TTC549 (cell line): Measurements from ENCODE around the gene ZNF79.
"Not testable (repeated sequence)": the region's sequence is repeated elsewhere in the genome, so short reads cannot be mapped to it uniquely, and the experiment has no call there.

Source experiments
- FAIRE-seq: peaks from 2 replicates; lab custom pipeline; 2012; peaks lifted over from hg19 to GRCh38; lab: Jason Lieb, UNC

Gene ZNF79

DNA sequence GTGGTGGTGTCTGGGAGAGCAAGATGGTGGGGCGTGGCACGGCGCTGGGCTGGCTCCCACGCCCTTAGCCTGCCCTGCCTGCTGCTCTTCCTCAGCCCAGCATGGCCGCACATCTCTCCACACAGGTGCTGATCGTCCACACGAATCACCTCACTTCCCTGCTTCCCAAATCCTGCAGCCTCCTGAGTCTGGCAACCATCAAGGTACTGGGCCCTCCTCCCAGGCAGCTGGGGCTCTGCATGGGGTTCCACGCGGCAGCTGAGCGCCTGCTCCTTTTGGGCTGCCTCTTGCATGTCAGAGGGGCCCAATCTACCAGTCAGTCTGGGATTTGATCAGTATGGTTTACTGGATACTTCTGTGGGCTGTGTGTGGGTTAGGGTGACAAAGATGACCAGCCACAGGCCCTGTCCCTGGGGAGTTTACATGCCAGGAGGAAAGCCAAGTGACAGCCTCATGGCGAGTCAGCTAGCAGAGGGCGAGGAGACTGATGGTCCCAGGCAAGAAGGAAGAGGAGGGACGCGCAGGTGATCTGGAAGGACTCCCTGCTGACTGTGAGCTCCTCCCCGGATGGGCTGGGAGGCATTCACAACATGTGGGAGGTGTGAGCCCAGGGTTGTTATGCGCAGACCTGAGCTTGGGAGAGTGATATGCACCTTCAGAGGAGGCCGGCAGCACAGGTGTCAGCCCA lies 33.2 kb downstream of the ZNF79 start:
- no peak for FAIRE-seq

DNA sequence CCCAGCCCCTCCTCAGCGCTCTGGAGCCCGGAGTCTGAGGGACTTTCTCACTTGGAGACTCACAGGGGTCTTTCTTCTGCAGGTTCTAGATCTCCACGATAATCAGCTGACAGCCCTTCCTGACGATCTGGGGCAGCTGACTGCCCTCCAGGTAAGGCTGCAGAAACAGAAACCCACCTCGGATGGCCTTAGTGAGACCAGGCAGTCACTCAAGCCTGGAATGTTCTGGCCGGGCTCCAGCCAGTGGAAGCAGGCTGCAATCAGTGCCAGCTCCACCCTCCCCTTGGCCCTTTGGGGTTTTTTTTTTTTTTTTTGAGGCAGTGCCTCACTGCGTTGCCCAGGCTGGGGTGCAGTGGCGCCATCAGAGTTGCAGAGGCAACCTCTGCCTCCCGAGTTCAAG lies 34.7 kb downstream of the ZNF79 start:
- FAIRE-seq: no peak

DNA sequence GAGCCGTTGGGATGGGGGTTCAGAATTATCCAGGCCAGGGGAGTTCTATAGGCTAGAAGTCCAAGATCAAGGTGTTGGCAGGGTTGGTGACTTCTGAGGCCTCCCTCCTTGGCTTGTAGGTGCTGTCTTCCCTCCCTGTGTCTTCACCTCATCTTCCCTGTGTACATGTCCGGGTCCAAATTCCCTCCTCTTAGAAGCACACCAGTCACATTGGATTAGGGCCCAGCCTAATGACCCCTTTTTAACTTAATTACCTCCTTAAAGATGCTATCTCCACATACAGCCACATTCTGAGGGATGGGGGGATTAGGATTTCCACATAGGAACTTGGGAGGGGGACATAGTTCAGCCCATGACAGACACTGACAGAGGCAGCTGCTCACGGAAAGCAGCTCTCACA lies 39.2 kb downstream of the ZNF79 start:
- FAIRE-seq: no peak

DNA sequence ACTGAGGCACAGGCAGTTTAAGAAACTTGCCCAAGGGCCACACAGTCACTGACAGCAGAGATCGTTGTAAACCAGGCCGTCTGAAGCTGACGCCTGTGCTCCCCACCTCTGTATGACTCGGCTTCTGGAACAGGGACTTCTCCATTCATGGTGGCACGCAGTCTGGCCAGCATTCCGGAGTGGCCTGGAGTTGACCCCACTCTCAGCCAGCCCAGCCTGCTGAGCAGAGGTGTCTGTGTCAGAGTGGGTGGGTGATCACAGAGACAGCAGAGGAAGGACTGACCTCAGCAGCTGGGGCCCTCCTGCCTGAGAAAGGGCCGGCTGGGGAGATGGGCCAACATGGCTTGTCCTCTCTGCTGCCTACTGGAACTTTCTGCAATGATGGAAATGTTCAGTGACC lies 39.7 kb downstream of the ZNF79 start:
- no peak for FAIRE-seq

DNA sequence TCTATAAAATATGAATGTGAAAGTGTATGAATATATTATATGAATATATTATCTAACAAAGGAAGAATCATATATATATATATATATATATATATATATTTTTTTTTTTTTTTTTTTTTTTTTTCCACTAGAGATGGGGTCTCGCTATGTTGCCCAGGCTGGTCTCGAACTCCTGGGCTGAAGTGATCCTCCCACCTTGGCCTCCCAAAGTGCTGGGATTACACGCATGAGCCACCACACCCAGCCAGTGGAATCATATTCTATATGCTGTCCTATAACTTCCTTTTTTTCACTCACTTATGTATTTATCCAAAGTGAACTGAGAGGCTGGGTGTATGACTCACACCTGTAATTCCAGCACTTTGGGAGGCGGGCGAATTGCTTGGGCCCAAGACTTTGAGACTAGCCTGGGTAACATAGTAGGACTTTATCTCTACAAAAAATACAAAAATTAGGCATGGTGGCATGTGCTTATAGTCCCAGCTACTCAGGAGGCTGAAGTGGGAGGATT lies 42.3 kb downstream of the ZNF79 start:
- FAIRE-seq: not testable (repeated sequence)

DNA sequence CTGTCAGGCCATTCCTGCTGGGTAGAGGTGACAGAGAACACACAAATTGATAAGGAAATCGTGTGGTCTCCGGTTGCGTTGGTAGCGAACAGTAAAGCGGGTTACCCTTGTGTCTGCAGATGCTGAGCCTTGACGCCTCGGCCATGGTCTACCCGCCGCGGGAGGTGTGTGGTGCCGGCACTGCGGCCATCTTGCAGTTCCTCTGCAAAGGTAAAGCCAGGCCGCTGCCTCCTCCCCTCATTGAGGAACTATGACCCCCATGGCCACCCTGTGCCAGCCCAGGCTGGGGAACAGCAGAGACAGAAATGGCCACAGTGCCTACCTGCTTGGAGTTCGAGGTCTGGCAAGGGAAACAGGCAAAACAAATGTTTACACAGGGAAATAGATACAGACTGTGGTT lies 43.4 kb downstream of the ZNF79 start:
- no peak for FAIRE-seq

DNA sequence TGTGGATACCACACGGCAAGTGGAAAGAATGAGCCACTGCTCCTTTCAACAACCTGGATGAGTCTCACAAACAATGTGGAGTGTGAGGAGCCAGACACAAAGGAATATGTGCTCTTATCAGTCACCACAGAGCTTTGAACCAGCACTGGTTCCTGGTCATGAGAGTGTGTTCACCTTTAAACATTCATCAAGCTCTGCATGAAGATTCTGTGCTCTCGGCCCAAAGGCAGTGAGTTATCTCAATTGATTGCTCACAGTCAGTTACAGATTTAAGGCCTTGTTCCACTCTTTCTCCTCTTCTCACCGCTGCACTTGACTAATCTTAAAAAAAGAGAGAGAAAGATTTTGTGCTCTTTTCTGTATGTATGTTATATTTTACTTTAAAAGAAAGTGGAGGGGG lies 46.5 kb downstream of the ZNF79 start:
- no peak for FAIRE-seq

DNA sequence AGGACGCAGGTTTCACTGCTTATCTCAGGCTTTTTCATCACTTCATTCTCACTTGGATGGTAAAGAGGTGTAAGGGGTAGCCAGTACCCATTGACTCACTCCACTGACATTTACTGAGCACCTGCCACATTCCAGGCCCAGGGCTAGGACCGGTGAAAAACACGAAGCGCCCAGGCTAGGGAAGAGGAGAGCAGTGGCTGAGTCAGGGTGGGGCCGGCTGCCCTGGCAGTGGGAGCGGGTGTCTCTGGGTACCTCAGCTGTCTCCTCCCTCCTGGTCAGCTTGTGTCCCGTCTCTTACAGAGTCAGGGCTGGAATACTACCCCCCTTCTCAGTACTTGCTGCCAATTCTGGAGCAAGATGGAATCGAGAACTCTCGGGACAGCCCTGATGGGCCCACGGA lies 49.3 kb downstream of the ZNF79 start:
- no peak for FAIRE-seq

DNA sequence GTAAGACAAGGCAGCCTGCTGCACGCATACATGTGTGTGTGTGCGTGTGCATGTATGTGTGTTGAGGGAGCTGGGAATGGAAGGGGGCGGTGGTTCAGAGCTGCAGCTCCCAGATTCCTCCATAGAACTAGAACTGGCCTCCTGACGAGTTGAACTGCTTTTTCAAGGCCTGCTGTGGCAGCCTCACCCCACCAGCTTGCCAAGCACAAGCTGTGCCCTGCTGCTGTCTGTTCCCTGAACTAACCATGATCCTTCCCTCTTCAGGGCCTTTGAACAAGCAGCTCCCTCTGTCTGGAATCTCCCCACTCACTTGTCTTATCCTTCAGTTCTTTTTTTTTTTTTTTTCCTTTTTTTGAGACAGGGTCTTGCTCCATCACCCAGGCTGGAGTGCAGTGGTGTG lies 49.8 kb downstream of the ZNF79 start:
- no peak for FAIRE-seq

DNA sequence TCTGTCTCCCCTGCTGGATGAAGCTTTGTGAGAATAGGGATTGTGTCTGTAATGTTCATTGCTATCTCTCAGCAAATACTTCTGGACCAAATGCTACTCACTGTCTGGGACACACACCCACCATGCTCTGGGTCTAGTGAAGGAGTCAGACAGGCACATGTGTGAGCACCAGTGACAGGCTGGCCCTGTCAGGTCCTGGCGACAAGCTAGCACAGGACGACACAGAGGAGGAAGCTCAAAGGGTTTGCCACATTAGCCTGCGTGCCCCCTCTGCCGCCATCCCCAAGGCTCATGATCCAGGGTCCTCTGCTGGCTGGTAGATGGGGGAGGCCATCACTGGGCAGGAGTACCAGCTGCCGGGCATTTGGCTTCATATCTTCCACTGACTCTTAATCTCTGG lies 50.4 kb downstream of the ZNF79 start:
- FAIRE-seq: no peak

DNA sequence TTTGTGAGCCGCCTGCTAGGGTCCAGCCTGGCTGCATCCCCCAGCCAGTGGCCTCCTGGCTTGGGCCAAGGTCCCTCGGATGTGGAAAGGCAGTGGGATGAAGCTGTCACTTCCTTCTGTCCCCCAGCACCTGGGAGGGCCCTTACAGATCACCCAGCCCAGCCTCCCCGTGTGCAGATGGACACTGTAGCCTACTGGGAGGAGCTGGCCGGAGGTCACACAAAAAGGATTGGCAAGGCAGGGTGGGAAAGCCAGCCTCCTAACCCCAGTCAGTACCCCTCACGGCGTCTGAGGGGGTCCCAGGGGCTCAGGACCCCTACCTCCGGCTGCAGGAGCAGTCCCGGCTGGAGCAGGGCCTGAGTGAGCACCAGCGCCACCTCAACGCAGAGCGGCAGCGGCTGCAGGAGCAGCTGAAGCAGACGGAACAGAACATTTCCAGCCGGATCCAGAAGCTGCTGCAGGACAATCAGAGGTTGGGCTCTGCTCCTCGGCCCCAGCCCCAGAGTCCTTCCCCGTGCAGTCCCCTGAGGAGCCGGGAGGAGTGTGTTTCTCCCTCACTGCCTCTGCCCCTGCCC lies 55.4 kb downstream of the ZNF79 start:
- no peak for FAIRE-seq

DNA sequence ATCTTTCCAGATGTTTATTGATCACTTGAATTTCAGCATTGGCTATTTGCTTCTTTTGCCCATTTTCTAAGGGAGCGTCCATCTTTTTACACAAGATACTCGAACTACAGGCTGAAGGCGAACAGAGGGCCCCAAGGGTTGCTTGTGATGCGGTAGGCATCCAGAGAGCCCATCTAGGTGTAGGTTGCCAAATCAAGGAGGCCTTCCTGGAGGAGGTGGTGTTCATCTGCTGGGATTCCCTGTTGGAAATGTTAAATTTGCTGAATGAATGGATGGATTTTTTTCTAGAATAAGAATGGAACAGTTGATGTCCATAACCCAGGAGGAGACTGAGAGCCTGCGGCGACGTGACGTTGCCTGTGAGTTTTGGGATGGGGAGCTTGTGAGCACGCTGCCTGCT lies 58.5 kb downstream of the ZNF79 start:
- no peak for FAIRE-seq

DNA sequence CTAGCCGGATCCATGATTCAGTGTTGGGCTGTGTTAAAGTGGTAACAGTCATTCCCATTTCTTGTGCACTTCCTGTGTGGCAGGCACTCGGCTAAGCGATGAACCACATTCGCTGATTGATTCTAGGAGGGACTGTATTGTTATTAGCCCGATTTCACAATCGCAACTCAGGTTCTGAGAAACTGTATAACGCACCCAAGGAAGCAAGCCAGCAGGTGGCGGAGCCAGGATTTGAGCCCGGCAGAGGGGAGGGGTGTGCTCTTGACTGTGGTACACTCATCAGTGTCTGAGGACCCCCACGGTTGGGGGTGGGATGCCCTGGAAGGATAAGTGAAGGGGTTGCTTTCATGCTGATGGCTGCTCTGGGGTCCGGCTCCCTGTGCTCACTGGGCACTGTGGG lies 61.8 kb downstream of the ZNF79 start:
- no peak for FAIRE-seq

DNA sequence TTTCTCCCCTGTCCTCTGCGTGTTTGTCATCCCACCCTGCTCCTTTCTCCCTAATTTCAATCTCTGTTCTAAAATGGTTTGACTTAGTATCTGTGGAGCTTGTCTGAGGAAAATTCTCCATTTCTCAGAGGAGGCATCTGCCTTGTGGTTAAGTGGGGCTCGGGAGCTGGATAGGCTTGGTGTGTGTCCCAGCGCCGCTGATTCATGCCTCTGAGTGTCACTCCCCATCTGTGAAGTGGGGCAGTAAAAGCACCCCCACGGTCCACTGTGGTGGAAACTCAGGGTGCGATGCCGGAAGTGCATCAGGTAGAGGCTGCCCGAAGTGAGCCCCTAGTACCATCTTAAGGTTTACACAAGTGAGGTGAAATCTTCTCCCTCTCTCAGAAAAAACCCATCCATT lies 64.8 kb downstream of the ZNF79 start:
- no peak for FAIRE-seq

DNA sequence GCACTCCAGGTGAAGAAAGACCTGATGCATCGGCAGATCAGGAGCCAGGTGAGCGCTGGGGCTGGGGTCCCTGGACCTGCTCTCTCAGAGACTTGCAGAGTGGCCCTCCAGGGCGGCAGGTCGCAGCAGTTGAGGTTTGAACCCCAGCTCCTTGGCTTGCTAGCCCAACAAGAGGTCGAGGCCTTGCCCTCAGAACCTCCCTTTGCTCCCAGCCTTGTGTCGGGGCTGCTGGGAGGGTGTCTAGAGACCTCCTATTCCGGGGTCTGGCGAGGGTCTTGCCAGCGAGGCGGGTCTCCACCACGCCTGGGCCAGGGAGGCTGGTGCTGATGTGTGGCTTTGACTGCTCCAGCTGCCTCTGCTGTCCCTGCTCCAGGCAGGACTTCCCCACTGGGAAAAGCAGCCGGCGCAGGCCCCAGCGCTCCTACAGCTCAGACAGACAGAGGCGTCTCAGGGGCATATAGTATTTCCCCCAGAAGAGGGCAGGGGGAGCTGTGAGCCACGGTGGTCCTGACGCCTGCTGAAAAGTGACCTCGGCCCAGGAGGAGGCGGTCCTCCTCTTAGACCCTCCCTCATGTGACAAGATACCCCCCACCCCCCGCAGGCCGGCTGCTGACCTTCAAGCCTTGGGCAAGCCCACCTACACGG lies 65.4 kb downstream of the ZNF79 start:
- FAIRE-seq: no peak

DNA sequence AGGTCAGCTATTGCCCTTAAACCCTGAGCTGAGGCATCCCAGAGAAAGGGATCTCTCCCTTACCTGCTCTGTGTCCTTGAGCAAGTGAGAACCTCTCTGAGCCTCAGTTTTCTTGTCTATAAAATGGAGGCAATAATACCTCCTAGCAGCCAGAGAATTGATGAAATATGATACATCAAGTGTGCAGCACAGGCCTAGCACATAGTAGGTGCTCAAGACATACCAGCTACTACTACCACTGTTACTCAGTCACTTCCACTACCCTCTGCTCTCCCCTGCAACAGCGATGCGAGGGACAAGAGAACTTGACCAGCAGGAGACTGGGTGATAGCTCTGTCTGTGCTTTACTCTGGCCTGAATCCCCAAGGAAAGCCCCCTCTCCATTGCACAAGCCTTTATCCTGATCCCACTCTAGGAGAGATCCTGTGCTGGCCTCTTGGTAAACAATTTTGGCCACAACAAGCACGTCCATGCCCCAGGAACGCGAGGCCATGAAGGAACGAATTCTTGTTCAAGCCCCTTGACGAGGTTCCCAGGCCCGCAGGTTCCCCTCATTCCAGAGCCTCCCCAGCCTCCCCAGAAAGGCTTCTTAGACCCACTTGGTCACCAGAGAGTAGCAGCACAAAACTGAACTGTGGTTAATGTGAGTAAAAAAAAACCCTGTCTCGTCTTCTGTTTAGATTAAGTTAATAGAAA lies 66.5 kb downstream of the ZNF79 start:
- no peak for FAIRE-seq

DNA sequence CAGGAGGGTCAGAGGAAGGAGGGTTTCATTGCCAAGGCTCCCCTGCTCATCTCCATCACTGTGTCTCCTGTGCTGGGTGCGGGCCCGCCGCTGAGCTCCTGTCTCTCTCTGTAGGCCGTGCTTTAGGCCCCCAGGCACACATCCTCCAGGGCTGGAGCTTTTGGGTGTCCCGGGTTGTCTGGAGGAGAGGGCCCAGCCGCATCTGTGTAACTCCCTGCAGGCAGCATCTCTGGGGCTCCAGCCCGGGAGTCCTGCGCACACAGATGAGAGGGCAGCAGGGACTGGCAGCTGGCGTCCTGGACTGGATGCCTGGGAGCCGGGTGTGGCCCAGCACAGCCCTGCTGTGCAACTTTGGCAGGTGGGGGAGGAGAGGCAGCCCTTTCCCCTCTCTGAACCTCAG lies 67.3 kb downstream of the ZNF79 start:
- no peak for FAIRE-seq

DNA sequence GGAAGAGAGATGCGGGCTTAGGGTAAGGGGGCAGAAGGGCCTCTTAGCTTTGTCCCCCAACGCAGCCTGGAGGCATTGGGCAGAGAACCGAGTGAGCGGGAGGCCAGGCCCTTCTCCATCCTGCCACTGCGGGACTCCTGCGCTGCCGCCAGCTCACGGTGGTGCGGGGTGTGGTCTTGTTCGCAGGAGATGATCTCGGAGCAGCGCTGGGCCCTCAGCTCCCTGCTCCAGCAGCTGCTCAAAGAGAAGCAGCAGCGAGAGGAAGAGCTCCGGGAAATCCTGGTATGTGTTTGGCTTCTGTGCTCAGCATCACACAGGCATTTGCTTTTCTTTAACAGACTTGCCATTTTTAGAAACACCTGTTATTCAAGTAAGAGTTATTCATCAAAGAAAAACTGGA lies 68.4 kb downstream of the ZNF79 start:
- no peak for FAIRE-seq

DNA sequence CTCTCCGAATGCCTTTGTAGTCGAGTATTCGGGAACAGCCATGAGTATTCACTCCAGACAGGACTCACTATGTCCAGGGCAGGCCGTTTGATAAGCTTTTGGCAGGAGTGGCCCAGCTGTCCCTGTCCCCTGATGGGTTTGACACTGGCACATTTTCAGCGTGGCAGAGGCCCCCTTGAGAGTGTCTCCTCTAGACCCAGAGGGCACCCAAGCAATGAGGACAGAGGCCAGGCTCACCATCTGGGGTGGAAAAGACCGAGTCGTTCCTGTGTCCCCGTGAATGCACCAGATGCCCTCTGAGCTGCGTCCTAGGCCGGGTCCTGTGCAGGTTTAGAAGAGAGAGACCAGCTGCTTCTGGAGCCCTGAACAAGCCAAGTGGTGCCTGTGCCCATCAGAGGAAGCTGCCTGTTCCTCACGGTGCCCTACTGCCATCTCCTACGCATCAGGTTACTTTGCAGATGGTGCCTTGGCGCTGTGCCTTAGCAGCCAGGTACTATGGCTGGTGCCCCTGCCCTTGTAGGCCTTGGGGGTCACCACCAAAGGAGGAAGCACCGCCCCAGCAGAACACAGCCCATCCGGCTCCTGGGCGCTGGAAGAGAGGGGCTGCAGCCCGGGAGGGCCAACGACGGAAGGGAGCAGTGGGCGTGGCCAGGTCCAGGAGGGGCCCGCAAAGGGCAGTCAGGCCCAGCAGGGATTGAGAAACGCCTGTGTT lies 69.6 kb downstream of the ZNF79 start:
- FAIRE-seq: no peak

DNA sequence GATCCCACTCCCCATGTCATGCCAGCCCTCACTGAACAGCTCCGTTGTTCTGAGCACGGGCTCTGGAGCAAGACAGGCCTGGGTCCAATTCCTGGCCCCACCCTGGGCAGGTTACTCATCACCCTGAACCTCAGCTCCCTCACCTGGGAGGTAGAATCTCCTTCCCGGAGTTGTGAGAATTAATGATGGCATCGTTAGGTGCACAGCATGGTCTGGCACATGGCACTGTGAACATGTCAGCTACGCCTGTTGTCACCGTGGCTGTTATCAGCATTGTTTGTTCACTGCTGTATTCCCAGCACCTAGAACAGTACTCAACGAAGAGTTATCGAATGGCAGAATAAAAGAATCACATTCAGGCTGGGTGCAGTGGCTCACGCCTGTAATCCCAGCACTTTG lies 70.1 kb downstream of the ZNF79 start:
- FAIRE-seq: no peak
